SHP77 treated with DMSO at 0.1 percent for 48 hours (cell line): ENCODE measurements around the gene CDH13.

Experiments used
- DNase-seq: peaks from one replicate; lab custom pipeline; 2025; lab: John Stamatoyannopoulos, UW

Gene CDH13

GRCh38 chr16:82628711-82629110 is 1.9 kb downstream of the CDH13 start:
- no peak for DNase-seq

- no peak for DNase-seq
These were observed 2.8 kb downstream of the CDH13 start for GRCh38 chr16:82629441-82630027.

- no peak for DNase-seq
These were observed 3.5 kb downstream of the CDH13 start for GRCh38 chr16:82630219-82630618.

- no peak for DNase-seq
These were observed 3.9 kb downstream of the CDH13 start for GRCh38 chr16:82630688-82631087.

GRCh38 chr16:82631701-82632685 is 5.2 kb downstream of the CDH13 start:
- DNase-seq: no peak

GRCh38 chr16:82633964-82634600 is 7.3 kb downstream of the CDH13 start:
- no peak for DNase-seq

GRCh38 chr16:82634955-82635610 is 8.3 kb downstream of the CDH13 start:
- no peak for DNase-seq

- DNase-seq: no peak
These were observed 9.7 kb downstream of the CDH13 start for GRCh38 chr16:82636485-82636884.

GRCh38 chr16:82636958-82637357 is 10.2 kb downstream of the CDH13 start:
- DNase-seq: no peak

- no peak for DNase-seq
These were observed 11.5 kb downstream of the CDH13 start for GRCh38 chr16:82638095-82638798.

- DNase-seq: no peak
These were observed 12.5 kb downstream of the CDH13 start for GRCh38 chr16:82639263-82639662.

GRCh38 chr16:82639666-82640336 is 13.0 kb downstream of the CDH13 start:
- peak; percentile 5 for DNase-seq

GRCh38 chr16:82641336-82641984 is 14.7 kb downstream of the CDH13 start:
- no peak for DNase-seq

GRCh38 chr16:82643136-82643535 is 16.4 kb downstream of the CDH13 start:
- no peak for DNase-seq

- DNase-seq: no peak
These were observed 17.3 kb downstream of the CDH13 start for GRCh38 chr16:82643936-82644630.

- DNase-seq: no peak
These were observed 19.7 kb downstream of the CDH13 start for GRCh38 chr16:82646504-82646903.

GRCh38 chr16:82649766-82650165 is 23.0 kb downstream of the CDH13 start:
- DNase-seq: no peak

- DNase-seq: no peak
These were observed 24.0 kb downstream of the CDH13 start for GRCh38 chr16:82650804-82651203.

- no peak for DNase-seq
These were observed 25.3 kb downstream of the CDH13 start for GRCh38 chr16:82651921-82652601.
